KOPT-K1 (cell line): ENCODE measurements around the gene PCF11.
A peak's percentile ranks its signal among the peaks of the same experiment; 100 is the strongest.
"Not testable (repeated sequence)": the region's sequence is repeated elsewhere in the genome, so short reads cannot be mapped to it uniquely, and the experiment has no call there.

Experiments
- H3K27ac ChIP-seq: fragments of 200-600 bp; sonication (generic); 2 replicates; pipeline ENCODE4 v1.5.1; 2016; ENCODE audit warnings: antibody characterized with exemption, mild to moderate bottlenecking, low read depth, low read length; ENCODE audit not compliant: poor library complexity, severe bottlenecking
- H3K36me3 ChIP-seq: fragments of 200-600 bp; sonication (generic); 2 replicates; pipeline ENCODE4 v1.5.1; 2017; ENCODE audit warnings: antibody characterized with exemption, mild to moderate bottlenecking, low read length, moderate library complexity; ENCODE audit not compliant: insufficient read depth
- H3K9me3 ChIP-seq: fragments of 200-600 bp; sonication (generic); 2 replicates; pipeline ENCODE4 v1.5.1; 2017; ENCODE audit warnings: antibody characterized with exemption, low read length, mild to moderate bottlenecking; ENCODE audit not compliant: insufficient read depth, poor library complexity, severe bottlenecking

PCF11 gene

DNA sequence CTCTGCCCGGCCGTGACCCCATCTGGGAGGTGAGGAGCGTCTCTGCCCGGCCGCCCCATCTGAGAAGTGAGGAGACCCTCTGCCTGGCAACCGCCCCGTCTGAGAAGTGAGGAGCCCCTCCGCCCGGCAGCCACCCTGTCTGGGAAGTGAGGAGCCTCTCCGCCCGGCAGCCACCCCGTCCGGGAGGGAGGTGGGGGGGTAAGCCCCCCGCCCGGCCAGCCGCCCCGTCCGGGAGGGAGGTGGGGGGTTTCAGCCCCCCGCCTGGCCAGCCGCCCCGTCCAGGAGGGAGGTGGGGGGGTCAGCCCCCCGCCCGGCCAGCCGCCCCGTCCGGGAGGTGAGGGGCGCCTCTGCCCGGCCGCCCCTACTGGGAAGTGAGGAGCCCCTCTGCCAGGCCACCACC, 23.7 kb upstream of the PCF11 start:
- not testable (repeated sequence) for H3K27ac ChIP-seq, H3K36me3 ChIP-seq, H3K9me3 ChIP-seq

GRCh38 chr11:83139310-83139709, 17.6 kb upstream of the PCF11 start:
- H3K36me3 ChIP-seq: no peaks in the 10 kb centered on the region
- no peak overlapping the region for H3K27ac ChIP-seq
- no peaks in the 10 kb centered on the region for H3K9me3 ChIP-seq

DNA sequence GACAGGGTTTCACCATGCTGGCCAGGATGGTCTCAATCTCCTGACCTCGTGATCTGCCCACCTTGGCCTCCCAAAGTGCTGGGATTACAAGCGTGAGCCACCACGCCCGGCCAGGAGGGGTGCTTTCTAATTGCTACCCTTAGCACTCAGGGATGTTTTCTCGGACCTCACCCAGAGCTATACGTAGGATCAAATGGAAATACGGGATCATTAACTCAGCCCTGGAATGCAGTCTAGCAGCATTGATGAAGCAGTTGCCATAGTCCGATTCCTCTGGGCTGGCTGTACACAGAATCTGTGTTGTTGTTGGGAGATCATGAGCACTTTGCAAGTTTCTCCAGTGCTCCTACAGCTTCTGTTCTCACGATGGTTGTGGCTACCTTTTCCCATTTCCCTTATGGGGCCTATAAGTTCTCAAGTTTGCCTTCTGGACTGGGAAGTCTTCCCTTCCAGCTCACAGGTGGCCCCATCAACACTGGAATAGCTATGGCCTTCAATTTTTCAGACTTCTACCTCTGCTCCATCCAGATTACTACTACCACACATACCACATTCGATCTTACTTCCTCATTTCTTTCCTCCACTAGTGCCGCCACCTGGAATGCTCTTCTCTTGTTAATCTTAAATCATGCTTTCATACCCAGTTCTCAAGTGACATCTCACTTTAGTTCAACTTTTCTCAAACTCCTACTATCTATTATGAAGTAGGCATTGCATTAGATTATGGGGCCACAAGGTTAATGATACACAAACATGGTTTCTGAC, 16.1 kb upstream of the PCF11 start:
- Histone ChIP-seq H3K27ac (no peak overlapping the region), H3K36me3 (no peaks in the 10 kb centered on the region), H3K9me3 (no peaks in the 10 kb centered on the region)

DNA sequence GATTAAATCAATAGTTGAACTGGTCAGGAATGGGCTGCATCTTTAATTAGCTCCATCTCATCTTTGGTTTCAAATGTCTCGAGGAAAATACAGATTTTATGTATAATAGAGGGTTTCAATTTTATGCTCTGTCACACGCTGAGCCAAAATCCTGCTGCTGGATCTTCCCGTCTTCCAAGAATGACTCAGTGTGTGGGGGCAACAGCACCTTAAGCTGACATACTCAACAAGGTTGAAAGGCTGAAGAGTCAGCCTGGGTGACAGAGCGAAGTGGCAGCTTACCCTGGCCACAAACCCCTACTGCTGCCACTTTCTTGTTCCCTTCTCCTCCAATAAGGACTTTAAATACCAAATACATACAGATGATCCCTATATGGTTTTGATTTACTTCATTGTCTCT, 9.0 kb upstream of the PCF11 start:
- Histone ChIP-seq H3K9me3 (no peaks in the 10 kb centered on the region), H3K27ac (no peak overlapping the region), H3K36me3 (no peaks in the 10 kb centered on the region)

- Histone ChIP-seq H3K27ac (no peak overlapping the region), H3K36me3 (no peaks in the 10 kb centered on the region), H3K9me3 (no peaks in the 10 kb centered on the region)
Observed at GRCh38 chr11:83150450-83150849, 6.5 kb upstream of the PCF11 start.

- Histone ChIP-seq H3K27ac (no peak overlapping the region), H3K9me3 (no peaks in the 10 kb centered on the region), H3K36me3 (no peaks in the 10 kb centered on the region)
Observed at GRCh38 chr11:83151274-83151977, 5.5 kb upstream of the PCF11 start.

GRCh38 chr11:83152264-83152663, 4.7 kb upstream of the PCF11 start:
- H3K36me3 ChIP-seq: no peaks in the 10 kb centered on the region
- no peaks in the 10 kb centered on the region for H3K9me3 ChIP-seq
- H3K27ac ChIP-seq: no peak overlapping the region

DNA sequence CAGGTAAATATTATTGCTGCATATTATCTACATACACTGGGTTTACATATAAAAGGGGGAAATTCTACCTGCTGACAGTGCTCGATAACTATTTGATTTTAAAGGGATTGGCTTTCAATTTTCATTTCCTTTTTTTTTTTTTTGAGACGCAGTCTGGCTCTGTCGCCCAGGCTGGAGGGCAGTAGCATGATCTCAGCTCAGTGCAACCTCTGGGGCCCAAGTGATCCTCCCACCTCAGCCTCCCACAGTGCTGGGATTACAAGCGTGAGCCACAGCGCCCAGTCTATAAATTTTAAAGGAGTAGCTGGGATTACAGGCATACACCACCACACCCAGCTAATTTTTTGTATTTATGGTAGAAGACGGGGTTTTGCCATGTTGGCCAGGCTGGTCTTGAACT, 3.2 kb upstream of the PCF11 start:
- H3K36me3 ChIP-seq: peaks cover 6% of the 10 kb centered on the region
- no peak overlapping the region for H3K27ac ChIP-seq
- H3K9me3 ChIP-seq: no peaks in the 10 kb centered on the region

GRCh38 chr11:83156144-83156995, 561 bp upstream of the PCF11 start:
- peaks cover 32% of the 10 kb centered on the region for H3K36me3 ChIP-seq
- peak overlapping the region; percentile 94 for H3K27ac ChIP-seq
- no peaks in the 10 kb centered on the region for H3K9me3 ChIP-seq

DNA sequence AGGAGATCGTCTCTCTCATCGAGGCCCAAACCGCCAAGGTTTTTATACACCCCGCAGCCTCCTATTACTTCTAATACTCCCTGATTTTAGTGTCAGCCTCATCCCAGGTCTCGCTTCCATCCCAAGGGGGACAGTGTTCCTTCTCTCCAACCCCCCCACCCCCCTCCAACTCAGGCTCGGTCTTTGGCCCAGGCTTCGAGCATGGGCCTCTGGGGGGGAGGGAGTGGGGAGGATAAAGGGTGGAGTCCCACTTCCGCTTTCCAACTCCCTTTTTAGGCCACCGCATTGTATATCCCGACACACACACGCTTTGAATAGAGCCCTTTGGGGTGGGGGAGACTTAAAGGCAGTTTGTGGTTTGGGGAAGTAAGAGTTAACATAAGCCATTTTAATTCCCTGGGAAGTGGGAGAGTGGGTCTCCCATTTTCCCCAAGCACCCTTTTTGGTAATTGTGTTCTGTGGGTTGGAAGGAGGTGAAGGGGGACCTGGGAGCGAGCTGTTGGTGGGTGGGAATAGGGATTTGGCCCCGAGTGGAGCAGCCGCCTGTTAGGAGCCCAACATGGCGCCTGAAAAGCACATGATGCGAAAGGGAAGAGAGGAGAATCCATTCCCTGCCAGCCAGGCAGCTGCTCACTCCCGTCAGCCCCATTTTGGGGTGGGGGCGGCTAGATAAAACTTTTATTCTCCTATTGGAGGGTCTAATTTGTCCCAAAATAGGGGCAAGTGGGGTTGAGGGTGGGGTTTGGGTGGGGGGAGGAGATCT, 844 bp downstream of the PCF11 start:
- Histone ChIP-seq H3K27ac (peak overlapping the region; percentile 94), H3K9me3 (no peaks in the 10 kb centered on the region), H3K36me3 (peaks cover 45% of the 10 kb centered on the region)

GRCh38 chr11:83158357-83158786, 1.4 kb downstream of the PCF11 start:
- peaks cover 51% of the 10 kb centered on the region for H3K36me3 ChIP-seq

GRCh38 chr11:83158965-83159901, 2.3 kb downstream of the PCF11 start:
- Histone ChIP-seq H3K9me3 (no peaks in the 10 kb centered on the region), H3K36me3 (peaks cover 60% of the 10 kb centered on the region), H3K27ac (peak overlapping the region; percentile 94)

More at GRCh38 chr11:83158357-83158786, 1.4 kb downstream of the PCF11 start:
- H3K27ac ChIP-seq: peak overlapping the region; percentile 94
- no peaks in the 10 kb centered on the region for H3K9me3 ChIP-seq

- Histone ChIP-seq H3K27ac (no peak overlapping the region), H3K9me3 (no peaks in the 10 kb centered on the region), H3K36me3 (peaks cover 69% of the 10 kb centered on the region)
Observed at GRCh38 chr11:83159902-83160865, 3.3 kb downstream of the PCF11 start.
